Neuronal stem cell (in vitro differentiated cells): ENCODE results near the gene LCE6A.
A peak's percentile ranks its signal among the peaks of the same experiment; 100 is the strongest.

Experiments used
- DNase-seq: peaks from one replicate; pipeline ENCODE4 v3.0.0-alpha.2; 2013; ENCODE audit warnings: low spot score
- H2AFZ ChIP-seq: one replicate; pipeline ENCODE4 v1.6.1; 2013; ENCODE audit warnings: mild to moderate bottlenecking, low read length, inconsistent platforms
- H2AK5ac ChIP-seq: 2 replicates; pipeline ENCODE4 v1.6.1; 2013; ENCODE audit warnings: low read depth, mild to moderate bottlenecking, inconsistent platforms, low read length, moderate library complexity, mixed read lengths
- H2BK120ac ChIP-seq: 2 replicates; pipeline ENCODE4 v1.6.1; 2013; ENCODE audit warnings: low read depth, mild to moderate bottlenecking, inconsistent platforms, low read length, moderate library complexity, mixed read lengths
- H2BK12ac ChIP-seq: one replicate; pipeline ENCODE4 v1.6.1; 2013; ENCODE audit warnings: low read length, inconsistent platforms
- H2BK15ac ChIP-seq: 2 replicates; pipeline ENCODE4 v1.6.1; 2013; ENCODE audit warnings: mild to moderate bottlenecking, low read length, inconsistent platforms, mixed read lengths
- H2BK5ac ChIP-seq: one replicate; pipeline ENCODE4 v1.6.1; 2013; ENCODE audit warnings: inconsistent platforms, mild to moderate bottlenecking, low read length, moderate library complexity
- H3K14ac ChIP-seq: one replicate; pipeline ENCODE4 v1.6.1; 2013; ENCODE audit warnings: low read length, inconsistent platforms
- H3K18ac ChIP-seq: 2 replicates; pipeline ENCODE4 v1.6.1; 2013; ENCODE audit warnings: low read length, inconsistent platforms
- H3K23ac ChIP-seq: 2 replicates; pipeline ENCODE4 v1.6.1; 2013; ENCODE audit warnings: low read depth, mild to moderate bottlenecking, mixed read lengths, low read length, inconsistent platforms; ENCODE audit not compliant: poor library complexity
- H3K27ac ChIP-seq: replicated peaks from 3 replicates; pipeline ENCODE4 v1.5.1; 2013; ENCODE audit warnings: low read length, inconsistent platforms
- H3K27me3 ChIP-seq, 3 experiments: 2 replicates each; pipeline ENCODE4 v1.6.1; 2013; ENCODE audit warnings: low read length in 3 of 3, mild to moderate bottlenecking in 2 of 3, inconsistent platforms in 1 of 3, low read depth in 1 of 3, mixed read lengths in 1 of 3, moderate library complexity in 1 of 3; ENCODE audit not compliant: control insufficient read depth in 3 of 3, insufficient read depth in 3 of 3
- H3K36me3 ChIP-seq, 2 donors: replicated peaks in 1 of 2; 2 replicates each; pipeline ENCODE4 v1.6.1; 2013; ENCODE audit warnings: low read length in 2 of 2; ENCODE audit not compliant: control insufficient read depth in 2 of 2, insufficient read depth in 2 of 2
- H3K4ac ChIP-seq: 2 replicates; pipeline ENCODE4 v1.6.1; 2013; ENCODE audit warnings: inconsistent platforms, mild to moderate bottlenecking, low read length, moderate library complexity
- H3K4me1 ChIP-seq, 2 donors: 1 replicate in 1 of 2; 2 replicates in 1 of 2; pipeline ENCODE4 v1.6.1; 2013; ENCODE audit warnings: low read length in 2 of 2, low read depth in 1 of 2; ENCODE audit not compliant: control insufficient read depth in 2 of 2, insufficient read depth in 1 of 2
- H3K4me2 ChIP-seq: one replicate; pipeline ENCODE4 v1.6.1; 2013; ENCODE audit warnings: mild to moderate bottlenecking, low read length, inconsistent platforms; ENCODE audit not compliant: insufficient read depth, poor library complexity, severe bottlenecking
- H3K4me3 ChIP-seq, 2 donors: 2 replicates each; pipeline ENCODE4 v1.5.1; 2013; ENCODE audit warnings: low read length in 2 of 2, mild to moderate bottlenecking in 2 of 2, inconsistent platforms in 1 of 2, moderate library complexity in 1 of 2
- H3K79me1 ChIP-seq: one replicate; pipeline ENCODE4 v1.6.1; 2013; ENCODE audit warnings: low read depth, mild to moderate bottlenecking, inconsistent platforms, low read length, moderate library complexity
- H3K9ac ChIP-seq: one replicate; pipeline ENCODE4 v1.6.1; 2013; ENCODE audit warnings: mild to moderate bottlenecking, low read depth, low read length, inconsistent platforms; ENCODE audit not compliant: poor library complexity
- H3K9me3 ChIP-seq, 2 donors: replicated peaks in 1 of 2; 2 replicates each; pipeline versions ENCODE3 to v1.6.1; 2013; ENCODE audit warnings: low read length in 2 of 2, mild to moderate bottlenecking in 2 of 2, inconsistent platforms in 1 of 2, low read depth in 1 of 2, mixed read lengths in 1 of 2, moderate library complexity in 1 of 2; ENCODE audit not compliant: control insufficient read depth in 2 of 2, insufficient read depth in 1 of 2
- H4K8ac ChIP-seq: one replicate; pipeline ENCODE4 v1.6.1; 2013; ENCODE audit warnings: low read depth, mild to moderate bottlenecking, inconsistent platforms, low read length, moderate library complexity
- H4K91ac ChIP-seq: one replicate; pipeline ENCODE4 v1.6.1; 2013; ENCODE audit warnings: low read length, low read depth, mild to moderate bottlenecking, inconsistent platforms; ENCODE audit not compliant: poor library complexity
- WGBS, 2 donors: extraction: QIAGEN DNeasy Blood & Tissue Kit; methylation state at CpG; one replicate each; pipeline ENCODE4 v1.1.7; 2013; ENCODE audit warnings: missing lambda C conversion rate in 2 of 2, mixed read lengths in 1 of 2; ENCODE audit not compliant: insufficient read length in 2 of 2, insufficient replicate concordance in 1 of 2; ENCODE audit errors: extremely low coverage in 2 of 2; 5-methylcytosine and 5-hydroxymethylcytosine counted together

The LCE6A gene

DNA sequence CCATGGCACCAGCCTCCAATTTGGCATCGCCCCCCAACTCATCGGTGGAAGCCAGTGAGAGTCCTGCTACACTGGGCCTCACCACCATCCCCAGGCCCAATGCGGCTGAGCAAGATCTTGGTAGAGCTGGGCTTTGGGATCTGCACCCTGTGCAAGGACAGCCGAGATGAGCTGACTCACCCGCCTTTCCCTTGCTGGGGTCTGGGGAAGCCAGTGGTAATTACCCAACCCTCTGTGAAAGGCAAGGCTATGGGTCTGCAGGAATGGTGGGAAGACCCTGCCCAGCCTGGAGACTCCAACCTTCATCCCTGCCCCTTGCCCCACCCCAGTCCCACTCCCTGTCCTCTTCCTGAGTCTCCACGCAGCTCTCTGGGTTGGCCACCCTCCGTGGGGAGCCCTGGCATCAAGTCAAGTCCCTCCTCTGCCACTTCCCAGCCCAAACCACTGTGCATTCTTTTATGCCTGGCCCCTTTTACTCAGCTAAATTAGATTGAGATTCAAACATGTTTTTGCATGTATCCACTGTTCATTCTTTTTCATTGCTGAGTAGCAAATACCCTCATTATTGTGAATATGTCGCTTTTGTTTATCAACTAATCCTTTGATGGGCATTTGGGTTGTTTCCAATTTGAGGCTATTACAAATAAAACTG lies 44.2 kb downstream of the LCE6A start:
- Histone ChIP-seq H3K4me2 (no peak overlapping the region), H3K9ac (no peak overlapping the region), H2BK5ac (no peak overlapping the region), H3K27ac (no peak overlapping the region), H3K79me1 (peaks cover 2% of the 10 kb centered on the region), H2AK5ac (no peak overlapping the region), H3K18ac (no peak overlapping the region), H3K23ac (peak overlapping the region; percentile 39), H3K36me3 (no peaks in the 10 kb centered on the region), H4K8ac (no peak overlapping the region), H3K27me3 (peaks cover 0 to 5% (median 0%) of the 10 kb centered on the region in 3 experiments), H2BK12ac (no peak overlapping the region), H3K4me1 (no peaks in the 10 kb centered on the region), H2BK120ac (no peak overlapping the region), H3K9me3 (peaks cover 0 to 2% of the 10 kb centered on the region in 2 donors), H3K4me3 (no peak overlapping the region), H2BK15ac (no peak overlapping the region), H4K91ac (no peak overlapping the region), H3K4ac (peak overlapping the region; percentile 47), H3K14ac (peak overlapping the region; percentile 65), H2AFZ (no peak overlapping the region)
- WGBS, 2 donors, result no CpG with 5 or more reads among the region's 8 CpGs
- no peak for DNase-seq

- no CpG with 5 or more reads among the region's 1 CpG for WGBS, 2 donors
- no peak for DNase-seq
- H3K23ac ChIP-seq, result no peak overlapping the region
- H2BK15ac ChIP-seq, result no peak overlapping the region
- no peak overlapping the region for H3K4me2 ChIP-seq
- peaks cover 2% of the 10 kb centered on the region for H3K79me1 ChIP-seq
- H4K91ac ChIP-seq, result no peak overlapping the region
- H3K18ac ChIP-seq, result no peak overlapping the region
- no peak overlapping the region for H2BK120ac ChIP-seq
- H3K4me3 ChIP-seq, result no peak overlapping the region
- no peak overlapping the region for H3K4ac ChIP-seq
- no peak overlapping the region for H2BK12ac ChIP-seq
- H3K4me1 ChIP-seq, result no peaks in the 10 kb centered on the region
- no peak overlapping the region for H2AFZ ChIP-seq
- peaks cover 0 to 5% (median 0%) of the 10 kb centered on the region in 3 experiments for H3K27me3 ChIP-seq
- no peak overlapping the region for H2AK5ac ChIP-seq
- peaks cover 0 to 2% of the 10 kb centered on the region in 2 donors for H3K9me3 ChIP-seq
- no peak overlapping the region for H3K14ac ChIP-seq
- H3K27ac ChIP-seq, result no peak overlapping the region
- no peak overlapping the region for H4K8ac ChIP-seq
- no peak overlapping the region for H2BK5ac ChIP-seq
- no peak overlapping the region for H3K9ac ChIP-seq
- H3K36me3 ChIP-seq, result no peaks in the 10 kb centered on the region
Observed at GRCh38 chr1:152888126-152888525, 45.5 kb downstream of the LCE6A start.
